HepG2 (cell line): ENCODE results near the gene GPR61.

Experiments
- BRF2 ChIP-seq: sonication (generic); formaldehyde crosslinking; IDR thresholded peaks from 2 replicates; pipeline ENCODE4 v1.8.1; 2022; ENCODE audit warnings: mild to moderate bottlenecking, missing genetic modification reagents
- CTCF ChIP-seq: sonication (generic); formaldehyde crosslinking; IDR thresholded peaks from 2 replicates; pipeline ENCODE4 v1.5.0; 2020; ENCODE audit warnings: mild to moderate bottlenecking, missing genetic modification reagents, moderate library complexity
- GFI1 ChIP-seq: sonication (generic); formaldehyde crosslinking; IDR thresholded peaks from 2 replicates; pipeline ENCODE4 v1.5.0; 2020; ENCODE audit warnings: missing genetic modification reagents, mild to moderate bottlenecking, borderline replicate concordance
- HCFC1 ChIP-seq: fragments of 150-350 bp; IDR thresholded peaks from 2 replicates; pipeline ENCODE4 v1.6.1; 2014; ENCODE audit warnings: low read depth, low read length
- MAFK ChIP-seq, 2 experiments: IDR thresholded peaks in 1 of 2; conservative IDR thresholded peaks in 1 of 2; 2 replicates each; pipeline ENCODE4 v1.6.1; 2011; ENCODE audit warnings: improper control_type of control experiment in 2 of 2, low read length in 2 of 2
- MLX ChIP-seq: IDR thresholded peaks from 2 replicates; pipeline ENCODE4 v1.6.1; 2016
- NFIC ChIP-seq: IDR thresholded peaks from 2 replicates; pipeline ENCODE4 v1.6.1; 2012; ENCODE audit warnings: mild to moderate bottlenecking, low read length, inconsistent platforms
- PCBP1 ChIP-seq: fragments of 200-400 bp; formaldehyde crosslinking; IDR thresholded peaks from 2 replicates; pipeline ENCODE4 v1.6.1; 2017; ENCODE audit warnings: mild to moderate bottlenecking, low read depth, low read length, borderline replicate concordance
- POLR2A ChIP-seq, 2 experiments: IDR thresholded peaks; 2 replicates each; pipeline ENCODE4 v1.6.1; 2011; ENCODE audit warnings: low read depth in 2 of 2, low read length in 2 of 2, mild to moderate bottlenecking in 1 of 2, moderate library complexity in 1 of 2; ENCODE audit not compliant: insufficient read depth in 1 of 2
- TBP ChIP-seq: sonication (generic); formaldehyde crosslinking; IDR thresholded peaks from 2 replicates; pipeline ENCODE4 v1.5.0; 2020; ENCODE audit warnings: missing genetic modification reagents
- TOE1 ChIP-seq: sonication (generic); formaldehyde crosslinking; IDR thresholded peaks from 2 replicates; pipeline ENCODE4 v1.4.0; 2020; ENCODE audit warnings: mild to moderate bottlenecking, missing genetic modification reagents
- ZBTB46 ChIP-seq: sonication (generic); formaldehyde crosslinking; IDR thresholded peaks from 2 replicates; pipeline ENCODE4 v1.4.0; 2020; ENCODE audit warnings: mild to moderate bottlenecking, missing genetic modification reagents, borderline replicate concordance
- ZNF235 ChIP-seq: sonication (generic); formaldehyde crosslinking; IDR thresholded peaks from 2 replicates; pipeline ENCODE4 v1.8.1; 2023; ENCODE audit warnings: mild to moderate bottlenecking, missing genetic modification reagents, borderline replicate concordance
- ZNF576 ChIP-seq: sonication (generic); formaldehyde crosslinking; IDR thresholded peaks from 2 replicates; pipeline ENCODE4 v1.4.0; 2020; ENCODE audit warnings: mild to moderate bottlenecking, missing genetic modification reagents

- TF ChIP-seq MLX (CRISPR knock-in tag), result no peak
- TF ChIP-seq ZNF235, result no peak
- no peak for TF ChIP-seq TBP (CRISPR knock-in tag)
- no peak for TF ChIP-seq PCBP1
- TF ChIP-seq CTCF (CRISPR knock-in tag), result no peak
- TF ChIP-seq NFIC, result no peak
- TF ChIP-seq HCFC1, result no peak
- no peak for TF ChIP-seq BRF2 (CRISPR knock-in tag)
- TF ChIP-seq ZNF576, result no peak
- no peak for TF ChIP-seq MAFK (conservative IDR thresholded peaks at IDR 0.05 in 1 of 2, IDR thresholded peaks at IDR 0.05 in 1 of 2; ENCODE audit: low read length in 2 of 2)
- no peak for TF ChIP-seq ZBTB46
- TF ChIP-seq POLR2A (IDR thresholded peaks at IDR 0.05; ENCODE audit: insufficient read depth in 1 of 2, low read depth in 2 of 2, low read length in 2 of 2), result no peak
- no peak for TF ChIP-seq TOE1 (CRISPR knock-in tag)
- no peak for TF ChIP-seq GFI1
These were observed 40.6 kb upstream of the GPR61 start for GRCh38 chr1:109499081-109499480.
